ENCODE data around the gene TMEM179. TPM values are rescaled to one million over a fixed set of nuclear protein-coding genes. Genes with fewer than 3 reads are reported as not detected.

TMEM179 gene
- total and polyA plus RNA-seq, 2 of the 8 experiments (the other 6 are each of a cell fraction or from before 2014, with no cell fraction given), result 2.9 to 4.0 TPM

DNA sequence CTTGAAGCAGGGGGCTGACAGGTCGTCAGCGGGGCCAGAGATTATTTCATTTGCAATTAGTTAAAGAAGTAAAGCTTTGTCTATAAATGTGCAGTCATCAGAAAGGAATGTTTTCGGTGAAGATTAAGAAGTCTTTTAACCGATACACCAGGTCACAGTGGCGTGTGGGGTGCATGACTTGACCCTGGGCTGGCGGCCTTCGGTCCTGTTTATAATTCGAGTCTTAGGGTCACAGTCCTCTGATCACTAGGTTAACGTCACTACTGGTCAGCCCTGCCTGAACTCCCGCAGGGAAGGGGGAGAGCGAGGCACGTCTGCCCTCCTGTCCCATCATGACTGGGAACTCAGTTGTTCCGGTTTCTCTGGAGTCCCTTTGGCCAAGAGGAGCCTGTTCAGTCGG, 30.0 kb downstream of the TMEM179 start (continued):
- no peak for TF ChIP-seq TEAD4 (IDR thresholded peaks at IDR 0.05; ENCODE audit: low read depth, low read length)

Measured in H1 (cell line).